Sigmoid colon (tissue), 7 donors: Measurements from ENCODE around the gene IL1A. TPM values are rescaled to one million over a fixed set of nuclear protein-coding genes. Genes with fewer than 3 reads are reported as not detected.

Experiments
- DNase-seq: peaks from one replicate; pipeline ENCODE4 v3.0.0-alpha.2; 2019
- H3K27ac ChIP-seq, 4 donors: fragments of 200-600 bp; sonication (generic); one replicate each; pipeline ENCODE4 v1.5.1; 2016 to 2019; ENCODE audit warnings: mild to moderate bottlenecking in 1 of 4
- H3K27me3 ChIP-seq, 3 donors: fragments of 200-600 bp; sonication (generic); one replicate each; pipeline ENCODE4 v1.5.1; 2019; ENCODE audit warnings: mild to moderate bottlenecking in 1 of 3
- H3K36me3 ChIP-seq, 4 donors: fragments of 200-600 bp; sonication (generic); one replicate each; pipeline ENCODE4 v1.5.1; 2016 to 2019
- H3K4me1 ChIP-seq, 4 donors: fragments of 200-600 bp; sonication (generic); one replicate each; pipeline ENCODE4 v1.5.1; 2017 to 2019
- H3K4me3 ChIP-seq, 4 donors: fragments of 200-600 bp; sonication (generic); one replicate each; pipeline ENCODE4 v1.5.1; 2017 to 2019; ENCODE audit warnings: mild to moderate bottlenecking in 2 of 4, moderate library complexity in 1 of 4
- H3K9me3 ChIP-seq, 4 donors: fragments of 200-600 bp in 3 of 4; sonication (generic) in 3 of 4; one replicate each; pipeline versions ENCODE4 v1.5.1 to v1.6.1; 2013 to 2019
- CTCF ChIP-seq, 4 experiments: fragments of 450-650 bp in 3 of 4; fragments of 200-600 bp in 1 of 4; IDR thresholded peaks; one replicate each; pipeline ENCODE4 v1.5.1; 2016 to 2019; ENCODE audit warnings: antibody characterized with exemption in 4 of 4, mild to moderate bottlenecking in 3 of 4, moderate library complexity in 2 of 4
- EP300 ChIP-seq, 4 donors: sonication (generic); formaldehyde crosslinking; IDR thresholded peaks; one replicate each; pipeline ENCODE4 v1.6.1; 2017; ENCODE audit warnings: antibody characterized with exemption in 4 of 4
- POLR2A ChIP-seq, 2 donors: fragments of 450-650 bp; IDR thresholded peaks; one replicate each; pipeline ENCODE4 v1.6.1; 2016; ENCODE audit warnings: antibody characterized with exemption in 2 of 2, mild to moderate bottlenecking in 2 of 2, moderate library complexity in 2 of 2
- POLR2AphosphoS5 ChIP-seq, 4 donors: sonication (generic); formaldehyde crosslinking; IDR thresholded peaks; one replicate each; pipeline ENCODE4 v1.6.1; 2017; ENCODE audit warnings: antibody characterized with exemption in 4 of 4
- WGBS, 2 donors: extraction: QIAGEN DNeasy Blood & Tissue Kit; methylation state at CpG; one replicate each; pipeline ENCODE4 v1.1.7; 2013; 5-methylcytosine and 5-hydroxymethylcytosine counted together
- intact Hi-C: fragments of 100-400 bp; cut with DNase I; formaldehyde crosslinking; loops from one replicate; pipeline ENCODE4 v1.15.1; 2023
- polyA plus RNA-seq, 3 donors: library from polyadenylated mRNA; stranded (reverse); fragments of 200-250 nt; gene quantifications; one replicate each; pipeline ENCODE4 v1.2.3, GENCODE V29; 2013
- total RNA-seq, 4 donors: library from RNA; depleted of rRNA; stranded (reverse); fragments of >200 nt; gene quantifications; one replicate each; pipeline ENCODE4 v1.1.0, GENCODE V29; 2016
- donor health status: healthy with polysubstance abuse.
- donor health status: Bipolar disorder and iron deficiency.
- donor health status: healthy.

Gene IL1A
- total and polyA plus RNA-seq, 7 donors: 0.46 to 0.73 TPM; not detected in 5

- Histone ChIP-seq H3K27me3 (no peaks in the 10 kb centered on the region), H3K9me3 (no peaks in the 10 kb centered on the region), H3K36me3 (no peaks in the 10 kb centered on the region), H3K4me1 (no peaks in the 10 kb centered on the region), H3K4me3 (no peak overlapping the region), H3K27ac (no peak overlapping the region)
- no peak for DNase-seq
- intact Hi-C loops: no loop called here
- TF ChIP-seq CTCF (IDR thresholded peaks at IDR 0.05) (no peak), POLR2A (IDR thresholded peaks at IDR 0.05) (no peak), POLR2AphosphoS5 (IDR thresholded peaks at IDR 0.05) (no peak), EP300 (IDR thresholded peaks at IDR 0.05) (no peak)
- 96 to 97% methylated on average over 3 of the region's 3 CpGs for WGBS, 2 donors
These were observed 9.6 kb downstream of the IL1A start for GRCh38 chr2:112774536-112775285.

- intact Hi-C loops: no loop called here
- Histone ChIP-seq H3K4me1 (no peaks in the 10 kb centered on the region), H3K4me3 (no peak overlapping the region), H3K36me3 (no peaks in the 10 kb centered on the region), H3K27ac (no peak overlapping the region), H3K27me3 (no peaks in the 10 kb centered on the region), H3K9me3 (no peaks in the 10 kb centered on the region)
- WGBS, 2 donors: 84 to 93% methylated on average over 2 of the region's 2 CpGs
- DNase-seq: no peak
- TF ChIP-seq EP300 (IDR thresholded peaks at IDR 0.05) (no peak), CTCF (IDR thresholded peaks at IDR 0.05) (no peak), POLR2AphosphoS5 (IDR thresholded peaks at IDR 0.05) (no peak), POLR2A (IDR thresholded peaks at IDR 0.05) (no peak)
These were observed 10.7 kb downstream of the IL1A start for GRCh38 chr2:112773556-112773955.

DNA sequence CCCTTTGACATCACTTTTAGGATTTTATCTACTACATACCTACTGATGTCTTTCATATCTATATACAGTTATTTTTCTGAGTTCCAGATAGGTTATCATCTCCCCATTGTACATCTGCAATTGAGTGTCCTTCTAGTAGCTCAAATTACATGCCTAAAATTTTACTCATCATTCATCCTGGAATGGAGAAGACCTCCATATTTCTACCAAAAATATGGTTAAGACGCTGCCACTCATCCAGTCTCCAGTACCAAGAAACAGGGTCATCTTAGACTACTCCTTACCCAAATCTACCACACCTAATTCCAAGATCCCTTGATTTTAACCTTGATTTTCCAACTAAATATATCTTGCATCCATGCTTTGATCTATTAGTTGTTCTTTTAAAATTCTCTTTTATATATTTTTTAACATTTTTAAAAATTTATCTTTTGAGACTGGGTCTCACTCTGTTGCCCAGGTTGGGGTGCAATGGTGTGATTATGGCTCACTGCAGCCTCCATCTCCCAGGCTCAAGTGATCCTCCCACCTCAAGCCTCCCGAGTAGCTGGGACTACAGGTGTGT, 11.3 kb downstream of the IL1A start:
- H3K27me3 ChIP-seq: no peaks in the 10 kb centered on the region
- intact Hi-C loops: no loop called here
- no peak for DNase-seq
- H3K36me3 ChIP-seq: no peaks in the 10 kb centered on the region
- H3K9me3 ChIP-seq: no peaks in the 10 kb centered on the region
- TF ChIP-seq EP300 (IDR thresholded peaks at IDR 0.05) (no peak), POLR2AphosphoS5 (IDR thresholded peaks at IDR 0.05) (no peak), POLR2A (IDR thresholded peaks at IDR 0.05) (no peak), CTCF (IDR thresholded peaks at IDR 0.05) (no peak)
- no peak overlapping the region for H3K27ac ChIP-seq
- no peaks in the 10 kb centered on the region for H3K4me1 ChIP-seq
- H3K4me3 ChIP-seq: no peak overlapping the region
- WGBS, 2 donors: 68 to 70% methylated on average over 2 of the region's 2 CpGs

- H3K4me3 ChIP-seq: no peak overlapping the region
- no peak overlapping the region for H3K27ac ChIP-seq
- H3K4me1 ChIP-seq: no peaks in the 10 kb centered on the region
- DNase-seq: no peak
- H3K27me3 ChIP-seq: no peaks in the 10 kb centered on the region
- 64 to 72% methylated on average over 4 of the region's 4 CpGs for WGBS, 2 donors
- H3K9me3 ChIP-seq: no peaks in the 10 kb centered on the region
- TF ChIP-seq POLR2AphosphoS5 (IDR thresholded peaks at IDR 0.05) (no peak), POLR2A (IDR thresholded peaks at IDR 0.05) (no peak), EP300 (IDR thresholded peaks at IDR 0.05) (no peak), CTCF (IDR thresholded peaks at IDR 0.05) (no peak)
- intact Hi-C loops: no loop called here
- no peaks in the 10 kb centered on the region for H3K36me3 ChIP-seq
These were observed 12.0 kb downstream of the IL1A start for GRCh38 chr2:112772322-112772721.
